ENCODE measurements around the gene GATB.

GATB gene

GRCh38 chr4:151808542-151808941 lies 47.7 kb upstream of the GATB start:
- Histone ChIP-seq H3K9me3 (ENCODE audit: insufficient read depth, low read length) (no peaks in the 10 kb centered on the region), H3F3A (ENCODE audit: insufficient read depth) (no peaks in the 10 kb centered on the region), H3K4me2 (ENCODE audit: low read depth, low read length, poor library complexity, severe bottlenecking) (no peak overlapping the region), H3K9ac (ENCODE audit: low read length) (no peak overlapping the region), H4K20me1 (ENCODE audit: low read depth, low read length) (no peaks in the 10 kb centered on the region), H3K79me2 (ENCODE audit: insufficient read depth, low read length) (no peaks in the 10 kb centered on the region), H3K4me3 (ENCODE audit: insufficient read depth, low read length, poor library complexity, severe bottlenecking) (no peak overlapping the region), H3K36me3 (ENCODE audit: low read length) (no peaks in the 10 kb centered on the region), H3K27me3 (ENCODE audit: low read length) (no peaks in the 10 kb centered on the region), H2AFZ (ENCODE audit: low read depth, low read length, severe bottlenecking) (no peak overlapping the region), H3K9me2 (replicated peaks; ENCODE audit: insufficient read depth, low read length) (no peaks in the 10 kb centered on the region), H3K27ac (ENCODE audit: low read depth, low read length) (no peak overlapping the region)
- TF ChIP-seq EZH2phosphoT487 (conservative IDR thresholded peaks at IDR 0.05; ENCODE audit: low read length) = no peak
- no peak for TF ChIP-seq CTCF (IDR thresholded peaks at IDR 0.05; ENCODE audit: insufficient read depth, low read length, poor library complexity, severe bottlenecking)

GRCh38 chr4:151808120-151808529 lies 47.3 kb upstream of the GATB start:
- Histone ChIP-seq H3K27ac (ENCODE audit: low read depth, low read length) (no peak overlapping the region), H3K36me3 (ENCODE audit: low read length) (no peaks in the 10 kb centered on the region), H2AFZ (ENCODE audit: low read depth, low read length, severe bottlenecking) (no peak overlapping the region), H3F3A (ENCODE audit: insufficient read depth) (no peaks in the 10 kb centered on the region), H3K79me2 (ENCODE audit: insufficient read depth, low read length) (no peaks in the 10 kb centered on the region), H4K20me1 (ENCODE audit: low read depth, low read length) (no peaks in the 10 kb centered on the region), H3K9me3 (ENCODE audit: insufficient read depth, low read length) (no peaks in the 10 kb centered on the region), H3K4me3 (ENCODE audit: insufficient read depth, low read length, poor library complexity, severe bottlenecking) (no peak overlapping the region), H3K27me3 (ENCODE audit: low read length) (no peaks in the 10 kb centered on the region), H3K4me2 (ENCODE audit: low read depth, low read length, poor library complexity, severe bottlenecking) (no peak overlapping the region), H3K9ac (ENCODE audit: low read length) (no peak overlapping the region), H3K9me2 (replicated peaks; ENCODE audit: insufficient read depth, low read length) (no peaks in the 10 kb centered on the region)
- TF ChIP-seq EZH2phosphoT487 (conservative IDR thresholded peaks at IDR 0.05; ENCODE audit: low read length) = no peak
- TF ChIP-seq CTCF (IDR thresholded peaks at IDR 0.05; ENCODE audit: insufficient read depth, low read length, poor library complexity, severe bottlenecking) = no peak

DNA sequence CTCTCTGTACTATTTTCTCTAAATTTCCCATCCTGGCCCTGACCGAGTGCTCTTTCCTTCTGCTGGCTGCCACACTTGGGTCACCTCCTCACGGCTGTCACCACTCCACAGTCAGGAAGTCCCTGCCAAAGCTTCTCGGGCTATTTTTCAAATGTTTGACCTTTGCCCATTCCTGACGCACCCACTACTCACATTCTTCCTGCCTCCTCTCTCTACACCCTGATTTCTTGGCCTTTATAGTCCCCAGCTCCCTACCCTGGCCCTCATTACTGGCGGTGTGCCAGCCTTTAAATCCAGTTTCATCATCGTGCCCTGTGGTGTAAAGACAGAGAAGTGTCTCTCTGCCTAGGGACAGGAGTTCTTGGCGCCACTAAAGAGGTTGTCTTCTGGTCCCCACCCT lies 46.4 kb upstream of the GATB start:
- no peaks in the 10 kb centered on the region for H3K9me3 ChIP-seq (ENCODE audit: insufficient read depth, low read length)
- no peak overlapping the region for H3K9ac ChIP-seq (ENCODE audit: low read length)
- H4K20me1 ChIP-seq (ENCODE audit: low read depth, low read length) = no peaks in the 10 kb centered on the region
- no peak overlapping the region for H2AFZ ChIP-seq (ENCODE audit: low read depth, low read length, severe bottlenecking)
- no peak overlapping the region for H3K27ac ChIP-seq (ENCODE audit: low read depth, low read length)
- H3K9me2 ChIP-seq (replicated peaks; ENCODE audit: insufficient read depth, low read length) = no peaks in the 10 kb centered on the region
- no peaks in the 10 kb centered on the region for H3K27me3 ChIP-seq (ENCODE audit: low read length)
- H3K79me2 ChIP-seq (ENCODE audit: insufficient read depth, low read length) = no peaks in the 10 kb centered on the region
- no peak for TF ChIP-seq EZH2phosphoT487 (conservative IDR thresholded peaks at IDR 0.05; ENCODE audit: low read length)
- no peak for TF ChIP-seq CTCF (IDR thresholded peaks at IDR 0.05; ENCODE audit: insufficient read depth, low read length, poor library complexity, severe bottlenecking)
- H3K4me2 ChIP-seq (ENCODE audit: low read depth, low read length, poor library complexity, severe bottlenecking) = no peak overlapping the region
- H3K36me3 ChIP-seq (ENCODE audit: low read length) = no peaks in the 10 kb centered on the region
- no peak overlapping the region for H3K4me3 ChIP-seq (ENCODE audit: insufficient read depth, low read length, poor library complexity, severe bottlenecking)
- no peaks in the 10 kb centered on the region for H3F3A ChIP-seq (ENCODE audit: insufficient read depth)

Data from SU-DHL-6 (cell line).